Natural killer cell (primary cell): ENCODE measurements around the gene GHRHR. TPM values are rescaled to one million over a fixed set of nuclear protein-coding genes. Genes with fewer than 3 reads are reported as not detected.

ENCODE experiments used
- ATAC-seq, 3 donors: fragments of 150-1000 bp in 2 of 3; fragments of 200-7000 bp in 1 of 3; cut with Tn5 transposase; 1 replicate in 1 of 3; 2 replicates in 2 of 3; pipeline ENCODE4 v1.10.0; 2021; ENCODE audit warnings: mild to moderate bottlenecking in 2 of 3, moderate library complexity in 2 of 3
- DNase-seq, 2 donors: peaks; one replicate each; pipeline versions ENCODE4 v3.0.0 to v3.0.0-alpha.2; 2013 to 2021; ENCODE audit warnings: mixed read lengths in 1 of 2
- H3K27ac ChIP-seq: one replicate; pipeline ENCODE4 v1.5.1; 2013; ENCODE audit warnings: mild to moderate bottlenecking, low read length
- H3K27me3 ChIP-seq: one replicate; pipeline ENCODE4 v1.6.1; 2013; ENCODE audit warnings: low read length; ENCODE audit not compliant: control insufficient read depth, insufficient read depth
- H3K36me3 ChIP-seq: one replicate; pipeline ENCODE4 v1.6.1; 2013; ENCODE audit warnings: low read length; ENCODE audit not compliant: control insufficient read depth, insufficient read depth
- H3K4me1 ChIP-seq: one replicate; pipeline ENCODE4 v1.6.1; 2013; ENCODE audit warnings: low read length; ENCODE audit not compliant: control insufficient read depth, insufficient read depth
- H3K4me3 ChIP-seq: one replicate; pipeline ENCODE4 v1.5.1; 2013; ENCODE audit warnings: low read length
- H3K9me3 ChIP-seq: one replicate; pipeline ENCODE4 v1.6.1; 2013; ENCODE audit warnings: low read length; ENCODE audit not compliant: control insufficient read depth, insufficient read depth
- H3K27ac Mint-ChIP-seq, 2 donors: one replicate each; pipeline ENCODE4 v1.8.0; 2022; ENCODE audit warnings: mild to moderate bottlenecking in 2 of 2, mixed read lengths in 2 of 2, moderate library complexity in 1 of 2
- H3K27me3 Mint-ChIP-seq, 2 donors: one replicate each; pipeline ENCODE4 v1.8.0; 2022; ENCODE audit warnings: low read depth in 2 of 2, mixed read lengths in 2 of 2
- H3K36me3 Mint-ChIP-seq: one replicate; pipeline ENCODE4 v1.8.0; 2022; ENCODE audit warnings: mixed read lengths
- H3K4me1 Mint-ChIP-seq, 2 donors: one replicate each; pipeline ENCODE4 v1.8.0; 2022; ENCODE audit warnings: mixed read lengths in 2 of 2
- H3K4me3 Mint-ChIP-seq: one replicate; pipeline ENCODE4 v1.8.0; 2022; ENCODE audit warnings: mild to moderate bottlenecking, moderate library complexity, mixed read lengths
- H3K9me3 Mint-ChIP-seq, 2 donors: one replicate each; pipeline ENCODE4 v1.8.0; 2022; ENCODE audit warnings: mixed read lengths in 2 of 2
- WGBS: methylation state at CpG from one replicate; pipeline ENCODE4 v1.1.7; 2013; ENCODE audit warnings: missing lambda C conversion rate; ENCODE audit not compliant: insufficient coverage; 5-methylcytosine and 5-hydroxymethylcytosine counted together
- intact Hi-C: fragments of 100-400 bp; cut with micrococcal nuclease; formaldehyde crosslinking; loops from one replicate; pipeline ENCODE4 v1.14.2; 2022
- total RNA-seq, 4 donors: library from RNA; stranded (reverse); fragments of 120-200 nt in 1 of 4; gene quantifications; one replicate each; pipeline versions ENCODE4 v1.2.3 to v1.2.4, GENCODE V29; 2013 to 2022
- TF ChIP-seq, protein P1 (sequence below): fragments of 200-600 bp; IDR thresholded peaks from one replicate; pipeline ENCODE4 v1.8.0; 2022; ENCODE audit warnings: antibody characterized with exemption

Gene GHRHR
- total RNA-seq, 3 donors from 2014 or later (not counting 1 experiment from before 2014, with no cell fraction given) = not detected

GRCh38 chr7:31000161-31000693 lies 36.5 kb downstream of the GHRHR start:
- DNase-seq (no peak), ATAC-seq (no peak)
- H3K4me3 Mint-ChIP-seq = no peak overlapping the region
- TF ChIP-seq, protein P1, sequence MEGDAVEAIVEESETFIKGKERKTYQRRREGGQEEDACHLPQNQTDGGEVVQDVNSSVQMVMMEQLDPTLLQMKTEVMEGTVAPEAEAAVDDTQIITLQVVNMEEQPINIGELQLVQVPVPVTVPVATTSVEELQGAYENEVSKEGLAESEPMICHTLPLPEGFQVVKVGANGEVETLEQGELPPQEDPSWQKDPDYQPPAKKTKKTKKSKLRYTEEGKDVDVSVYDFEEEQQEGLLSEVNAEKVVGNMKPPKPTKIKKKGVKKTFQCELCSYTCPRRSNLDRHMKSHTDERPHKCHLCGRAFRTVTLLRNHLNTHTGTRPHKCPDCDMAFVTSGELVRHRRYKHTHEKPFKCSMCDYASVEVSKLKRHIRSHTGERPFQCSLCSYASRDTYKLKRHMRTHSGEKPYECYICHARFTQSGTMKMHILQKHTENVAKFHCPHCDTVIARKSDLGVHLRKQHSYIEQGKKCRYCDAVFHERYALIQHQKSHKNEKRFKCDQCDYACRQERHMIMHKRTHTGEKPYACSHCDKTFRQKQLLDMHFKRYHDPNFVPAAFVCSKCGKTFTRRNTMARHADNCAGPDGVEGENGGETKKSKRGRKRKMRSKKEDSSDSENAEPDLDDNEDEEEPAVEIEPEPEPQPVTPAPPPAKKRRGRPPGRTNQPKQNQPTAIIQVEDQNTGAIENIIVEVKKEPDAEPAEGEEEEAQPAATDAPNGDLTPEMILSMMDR = no peak
- Histone ChIP-seq H3K27me3 (no peaks in the 10 kb centered on the region), H3K4me3 (no peak overlapping the region), H3K9me3 (no peaks in the 10 kb centered on the region), H3K27ac (no peak overlapping the region), H3K36me3 (no peaks in the 10 kb centered on the region), H3K4me1 (no peaks in the 10 kb centered on the region)
- no peaks in the 10 kb centered on the region for H3K9me3 Mint-ChIP-seq
- peaks cover 2 to 6% of the 10 kb centered on the region in 2 donors for H3K27me3 Mint-ChIP-seq
- no peak overlapping the region for H3K27ac Mint-ChIP-seq
- no peaks in the 10 kb centered on the region for H3K36me3 Mint-ChIP-seq
- 60% methylated on average over 9 of the region's 9 CpGs for WGBS
- H3K4me1 Mint-ChIP-seq = peaks cover 0 to 8% of the 10 kb centered on the region in 2 donors
- intact Hi-C loops = no loop called here

- ATAC-seq (no peak), DNase-seq (no peak)
- Mint-ChIP-seq H3K27me3 (peaks cover 2 to 6% of the 10 kb centered on the region in 2 donors), H3K4me3 (no peak overlapping the region), H3K36me3 (no peaks in the 10 kb centered on the region), H3K27ac (no peak overlapping the region), H3K9me3 (no peaks in the 10 kb centered on the region), H3K4me1 (peaks cover 0 to 8% of the 10 kb centered on the region in 2 donors)
- Histone ChIP-seq H3K9me3 (no peaks in the 10 kb centered on the region), H3K36me3 (no peaks in the 10 kb centered on the region), H3K4me1 (no peaks in the 10 kb centered on the region), H3K4me3 (no peak overlapping the region), H3K27ac (no peak overlapping the region), H3K27me3 (no peaks in the 10 kb centered on the region)
- WGBS = 82% methylated on average over 5 of the region's 5 CpGs
- intact Hi-C loops = no loop called here
- TF ChIP-seq, protein P1 = no peak
Observed at GRCh38 chr7:31000779-31001178, 37.0 kb downstream of the GHRHR start.

- intact Hi-C loops = no loop called here
- WGBS = 67% methylated on average over 5 of the region's 6 CpGs
- Mint-ChIP-seq H3K36me3 (no peaks in the 10 kb centered on the region), H3K9me3 (no peaks in the 10 kb centered on the region), H3K27ac (no peak overlapping the region), H3K4me3 (no peak overlapping the region), H3K27me3 (peaks cover 7 to 12% of the 10 kb centered on the region in 2 donors), H3K4me1 (peaks cover 0 to 8% of the 10 kb centered on the region in 2 donors)
- Histone ChIP-seq H3K36me3 (no peaks in the 10 kb centered on the region), H3K27me3 (no peaks in the 10 kb centered on the region), H3K27ac (no peak overlapping the region), H3K4me3 (no peak overlapping the region), H3K4me1 (no peaks in the 10 kb centered on the region), H3K9me3 (no peaks in the 10 kb centered on the region)
- DNase-seq = no peak
- ATAC-seq = no peak
- TF ChIP-seq, protein P1 = no peak
Observed at GRCh38 chr7:31002256-31002655, 38.5 kb downstream of the GHRHR start.

- no peak for DNase-seq
- Mint-ChIP-seq H3K36me3 (no peaks in the 10 kb centered on the region), H3K4me1 (peaks cover 0 to 8% of the 10 kb centered on the region in 2 donors), H3K9me3 (no peaks in the 10 kb centered on the region), H3K27me3 (peaks cover 7 to 12% of the 10 kb centered on the region in 2 donors), H3K27ac (no peak overlapping the region), H3K4me3 (no peak overlapping the region)
- WGBS = no CpG with 5 or more reads among the region's 2 CpGs
- Histone ChIP-seq H3K27ac (no peak overlapping the region), H3K27me3 (no peaks in the 10 kb centered on the region), H3K4me1 (no peaks in the 10 kb centered on the region), H3K4me3 (no peak overlapping the region), H3K36me3 (no peaks in the 10 kb centered on the region), H3K9me3 (no peaks in the 10 kb centered on the region)
- no peak for ATAC-seq
- TF ChIP-seq, protein P1 = no peak
- intact Hi-C loops = no loop called here
Observed at GRCh38 chr7:31003097-31003496, 39.3 kb downstream of the GHRHR start.
